Measurements from ENCODE around the gene SPRED2. TPM values are rescaled to one million over a fixed set of nuclear protein-coding genes. Genes with fewer than 3 reads are reported as not detected.

The SPRED2 gene
- total RNA-seq, 1 donor from 2014 or later: 55.8 TPM

- H3K27ac Mint-ChIP-seq (ENCODE audit: unreplicated experiment): no peak overlapping the region
- H3K4me1 Mint-ChIP-seq: peaks cover 46% of the 10 kb centered on the region
- no peak overlapping the region for H3K4me3 Mint-ChIP-seq
- H3K27me3 Mint-ChIP-seq (ENCODE audit: low read depth): no peaks in the 10 kb centered on the region
- no peak for DNase-seq (ENCODE audit: low read depth, low spot score)
- no peaks in the 10 kb centered on the region for H3K36me3 Mint-ChIP-seq (ENCODE audit: low read depth)
- H3K9me3 Mint-ChIP-seq: no peaks in the 10 kb centered on the region
- no peak for TF ChIP-seq CTCF (conservative IDR thresholded peaks at IDR 0.05)
These were observed 52.1 kb downstream of the SPRED2 start for GRCh38 chr2:65380255-65380654.

- no peak for TF ChIP-seq CTCF (conservative IDR thresholded peaks at IDR 0.05)
- Mint-ChIP-seq H3K27ac (ENCODE audit: unreplicated experiment) (no peak overlapping the region), H3K9me3 (no peaks in the 10 kb centered on the region), H3K36me3 (ENCODE audit: low read depth) (no peaks in the 10 kb centered on the region), H3K27me3 (ENCODE audit: low read depth) (no peaks in the 10 kb centered on the region), H3K4me3 (no peak overlapping the region), H3K4me1 (peaks cover 46% of the 10 kb centered on the region)
- no peak for DNase-seq (ENCODE audit: low read depth, low spot score)
These were observed 52.7 kb downstream of the SPRED2 start for GRCh38 chr2:65379721-65380171.

- Mint-ChIP-seq H3K27ac (ENCODE audit: unreplicated experiment) (no peak overlapping the region), H3K9me3 (no peaks in the 10 kb centered on the region), H3K27me3 (ENCODE audit: low read depth) (no peaks in the 10 kb centered on the region), H3K4me1 (peaks cover 41% of the 10 kb centered on the region), H3K4me3 (no peak overlapping the region), H3K36me3 (ENCODE audit: low read depth) (no peaks in the 10 kb centered on the region)
- no peak for DNase-seq (ENCODE audit: low read depth, low spot score)
- TF ChIP-seq CTCF (conservative IDR thresholded peaks at IDR 0.05): no peak
These were observed 53.2 kb downstream of the SPRED2 start for GRCh38 chr2:65379223-65379622.

GRCh38 chr2:65378290-65378689 lies 54.1 kb downstream of the SPRED2 start:
- H3K36me3 Mint-ChIP-seq (ENCODE audit: low read depth): no peaks in the 10 kb centered on the region
- H3K27ac Mint-ChIP-seq (ENCODE audit: unreplicated experiment): no peak overlapping the region
- H3K9me3 Mint-ChIP-seq: no peaks in the 10 kb centered on the region
- DNase-seq (ENCODE audit: low read depth, low spot score): no peak
- no peak for TF ChIP-seq CTCF (conservative IDR thresholded peaks at IDR 0.05)
- H3K4me3 Mint-ChIP-seq: no peak overlapping the region
- no peaks in the 10 kb centered on the region for H3K27me3 Mint-ChIP-seq (ENCODE audit: low read depth)
- H3K4me1 Mint-ChIP-seq: peaks cover 31% of the 10 kb centered on the region

GRCh38 chr2:65377556-65378192 lies 54.7 kb downstream of the SPRED2 start:
- Mint-ChIP-seq H3K27ac (ENCODE audit: unreplicated experiment) (no peak overlapping the region), H3K4me3 (no peak overlapping the region), H3K4me1 (peaks cover 25% of the 10 kb centered on the region), H3K9me3 (no peaks in the 10 kb centered on the region), H3K36me3 (ENCODE audit: low read depth) (no peaks in the 10 kb centered on the region), H3K27me3 (ENCODE audit: low read depth) (no peaks in the 10 kb centered on the region)
- no peak for TF ChIP-seq CTCF (conservative IDR thresholded peaks at IDR 0.05)
- no peak for DNase-seq (ENCODE audit: low read depth, low spot score)
